Endothelial cell of umbilical vein (primary cell): ENCODE results near the gene RAB3GAP2. TPM values are rescaled to one million over a fixed set of nuclear protein-coding genes. Genes with fewer than 3 reads are reported as not detected.

Source experiments
- BruUV-seq: library from RNA; stranded (reverse); fragments of 400-500 nt; replicated peaks from 2 replicates; lab custom pipeline; 2021; lab: Mats Ljungman, UMichigan
- CTCF ChIA-PET: fragments of 300-600, 350-600 bp; sonication (Branson Sonifier 250); formaldehyde crosslinking; loops from one replicate; lab custom pipeline; 2021; ENCODE audit warnings: antibody characterized with exemption, inconsistent platforms; lab: Charles Lee
- POLR2A ChIA-PET: fragments of 300-600, 350-600 bp; sonication (Branson Sonifier 250); formaldehyde crosslinking; loops from one replicate; lab custom pipeline; 2021; ENCODE audit warnings: antibody characterized with exemption, inconsistent platforms; lab: Charles Lee
- DNase-seq: peaks from one replicate; pipeline ENCODE4 v3.0.0-alpha.2; 2011; ENCODE audit warnings: low read depth, low spot score
- FAIRE-seq: peaks from 2 replicates; lab custom pipeline; 2011; peaks lifted over from hg19 to GRCh38; lab: Jason Lieb, UNC
- H2AFZ ChIP-seq: 2 replicates; pipeline ENCODE4 v1.6.0; 2012; ENCODE audit warnings: low read depth, low read length, control low read depth, inconsistent platforms
- H3K27ac ChIP-seq: 2 replicates; pipeline ENCODE4 v1.5.1; 2011; ENCODE audit warnings: low read depth, mild to moderate bottlenecking, control low read depth, low read length, moderate library complexity; ENCODE audit not compliant: insufficient read depth
- H3K27me3 ChIP-seq, 2 experiments: 2 replicates each; pipeline versions ENCODE4 v1.6.0 to v1.6.1; 2011; ENCODE audit warnings: low read length in 2 of 2, mixed read lengths in 1 of 2; ENCODE audit not compliant: control insufficient read depth in 2 of 2, insufficient read depth in 2 of 2
- H3K36me3 ChIP-seq, 2 experiments: 2 replicates in 1 of 2; 3 replicates in 1 of 2; pipeline ENCODE4 v1.5.1; 2011; ENCODE audit warnings: low read length in 2 of 2, mild to moderate bottlenecking in 1 of 2, moderate library complexity in 1 of 2; ENCODE audit not compliant: control insufficient read depth in 2 of 2, insufficient read depth in 2 of 2; ENCODE audit errors: extremely low read depth in 1 of 2
- H3K4me1 ChIP-seq: 3 replicates; pipeline ENCODE4 v1.5.1; 2011; ENCODE audit warnings: mild to moderate bottlenecking, low read length; ENCODE audit not compliant: control insufficient read depth, insufficient read depth; ENCODE audit errors: extremely low read depth
- H3K4me2 ChIP-seq: 2 replicates; pipeline ENCODE4 v1.6.1; 2011; ENCODE audit warnings: low read length, control low read depth, mixed read lengths; ENCODE audit not compliant: insufficient read depth
- H3K4me3 ChIP-seq, 3 experiments: fragments of 200-600 bp in 1 of 3; sonication (generic), shearing (Covaris generic) in 1 of 3; replicated peaks in 1 of 3; 2 replicates each; pipeline ENCODE4 v1.5.1; 2011 to 2016; ENCODE audit warnings: control low read depth in 3 of 3, low read length in 3 of 3, mild to moderate bottlenecking in 2 of 3, inconsistent platforms in 1 of 3, low read depth in 1 of 3, moderate library complexity in 1 of 3; ENCODE audit not compliant: insufficient read depth in 1 of 3
- H3K79me2 ChIP-seq: 2 replicates; pipeline ENCODE4 v1.6.0; 2012; ENCODE audit warnings: low read length, inconsistent platforms; ENCODE audit not compliant: control insufficient read depth, insufficient read depth
- H3K9ac ChIP-seq: replicated peaks from 2 replicates; pipeline ENCODE3; 2011; ENCODE audit warnings: low read length, control low read depth; ENCODE audit not compliant: insufficient read depth; ENCODE audit errors: extremely low read depth
- H3K9me1 ChIP-seq: replicated peaks from 3 replicates; pipeline ENCODE4 v1.6.0; 2011; ENCODE audit warnings: mild to moderate bottlenecking, low read length; ENCODE audit not compliant: control insufficient read depth, insufficient read depth; ENCODE audit errors: extremely low read depth
- H3K9me3 ChIP-seq: replicated peaks from 2 replicates; pipeline ENCODE4 v1.5.1; 2012; ENCODE audit warnings: low read length, inconsistent platforms; ENCODE audit not compliant: control insufficient read depth, insufficient read depth
- H4K20me1 ChIP-seq: replicated peaks from 2 replicates; pipeline ENCODE3; 2011; ENCODE audit warnings: mild to moderate bottlenecking, low read length; ENCODE audit not compliant: control insufficient read depth, insufficient read depth; ENCODE audit errors: extremely low read depth
- CTCF ChIP-seq, 2 donors: IDR thresholded peaks; 1 replicate in 1 of 2; 2 replicates in 1 of 2; pipeline ENCODE4 v1.5.1; 2011; ENCODE audit warnings: low read length in 2 of 2, mild to moderate bottlenecking in 2 of 2, moderate library complexity in 2 of 2, control low read depth in 1 of 2, inconsistent platforms in 1 of 2, low read depth in 1 of 2; ENCODE audit not compliant: insufficient read depth in 1 of 2; ENCODE audit errors: extremely low read depth in 1 of 2
- EZH2 ChIP-seq: IDR thresholded peaks from 2 replicates; pipeline ENCODE4 v1.6.1; 2012; ENCODE audit warnings: borderline replicate concordance, low read depth, mild to moderate bottlenecking, moderate library complexity, low read length, inconsistent platforms; ENCODE audit not compliant: severe bottlenecking
- FOS ChIP-seq: IDR thresholded peaks from 2 replicates; pipeline ENCODE4 v1.6.1; 2011; ENCODE audit warnings: mild to moderate bottlenecking, low read length, moderate library complexity, borderline replicate concordance; ENCODE audit not compliant: insufficient read depth
- GATA2 ChIP-seq: IDR thresholded peaks from 2 replicates; pipeline ENCODE4 v1.7.0; 2011; ENCODE audit warnings: low read depth, mild to moderate bottlenecking, moderate library complexity, mixed read lengths, low read length; ENCODE audit not compliant: insufficient read length, insufficient read depth
- JUN ChIP-seq: IDR thresholded peaks from 2 replicates; pipeline ENCODE4 v1.6.1; 2011; ENCODE audit warnings: borderline replicate concordance, low read depth; ENCODE audit not compliant: insufficient read length, insufficient read depth
- MAX ChIP-seq: IDR thresholded peaks from 2 replicates; pipeline ENCODE4 v1.6.1; 2011; ENCODE audit not compliant: insufficient read depth, insufficient read length
- MYC ChIP-seq: IDR thresholded peaks from one replicate; pipeline ENCODE4 v1.6.1; 2011; ENCODE audit warnings: mild to moderate bottlenecking, low read depth, low read length
- POLR2A ChIP-seq: IDR thresholded peaks from 2 replicates; pipeline ENCODE4 v1.6.1; 2012; ENCODE audit warnings: low read depth, mild to moderate bottlenecking, control low read depth, low read length
- POLR2AphosphoS5 ChIP-seq: IDR thresholded peaks from 2 replicates; pipeline ENCODE4 v1.6.1; 2012; ENCODE audit warnings: low read depth, mild to moderate bottlenecking, control low read depth, low read length, moderate library complexity; ENCODE audit not compliant: insufficient read depth
- dilution Hi-C: fragments of 300-500 bp; cut with MboI; formaldehyde crosslinking; loops from one replicate; pipeline ENCODE4 v1.15.0; 2019; ENCODE audit warnings: low sequenced_read_pairs; ENCODE audit not compliant: extremely low pct_ligation_motif_present
- intact Hi-C: fragments of 100-400 bp; cut with micrococcal nuclease; formaldehyde crosslinking; loops from one replicate; pipeline ENCODE4 v1.10.0; 2022
- polyA plus RNA-seq, 4 experiments: library from polyadenylated mRNA; depleted of rRNA in 3 of 4; stranded (reverse) in 3 of 4; unstranded in 1 of 4; fragments of >200 nt; gene quantifications; 2 replicates each; pipeline versions ENCODE4 v1.2.1 to v1.2.3, GENCODE V29; 2011 to 2012; ENCODE audit warnings: missing spikeins in 1 of 4
- total RNA-seq: library from RNA; stranded (reverse); gene quantifications from 2 replicates; pipeline ENCODE4 v1.2.3, GENCODE V29; 2021

Gene RAB3GAP2
- total and polyA plus RNA-seq, 2 donors (not counting 3 experiments of a cell fraction or from before 2014, with no cell fraction given): 11.1 to 37.4 TPM

DNA sequence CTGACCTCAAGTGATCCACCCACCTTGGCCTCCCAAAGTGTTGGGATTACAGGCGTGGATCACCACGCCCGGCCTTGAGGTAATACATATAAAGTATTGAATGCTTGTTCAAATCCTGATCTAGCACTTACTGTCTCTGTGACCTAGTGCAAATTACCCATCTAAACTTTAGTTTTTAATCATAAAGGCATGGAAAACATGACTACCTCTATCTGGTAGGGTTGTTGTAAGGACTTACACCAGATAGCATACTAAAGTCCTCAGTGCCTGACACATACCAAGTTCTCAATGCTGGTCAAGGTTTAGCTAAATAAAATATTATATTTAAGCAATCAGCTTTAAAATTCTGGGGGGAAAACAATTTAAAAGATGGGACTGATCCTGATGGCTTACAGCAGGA, 38.3 kb downstream of the RAB3GAP2 start:
- Histone ChIP-seq H3K9ac (no peak overlapping the region), H3K9me3 (no peaks in the 10 kb centered on the region), H3K4me2 (no peak overlapping the region), H3K79me2 (peaks cover 11% of the 10 kb centered on the region), H3K27ac (no peak overlapping the region), H3K9me1 (no peaks in the 10 kb centered on the region), H2AFZ (no peak overlapping the region), H4K20me1 (no peaks in the 10 kb centered on the region), H3K36me3 (peaks cover 0 to 2% of the 10 kb centered on the region in 2 experiments), H3K27me3 (no peaks in the 10 kb centered on the region), H3K4me1 (no peaks in the 10 kb centered on the region), H3K4me3 (no peak overlapping the region)
- CTCF ChIA-PET: interaction anchor here (0.7 to 1.4 kb wide), 2 partner anchors 15 to 44 kb away, joined by 3 read pairs; no protein-coding TSS in a partner anchor
- DNase-seq: no peak
- no peak for TF ChIP-seq MYC
- no peak for TF ChIP-seq MAX
- TF ChIP-seq FOS: no peak
- no peak for TF ChIP-seq CTCF (IDR thresholded peaks at IDR 0.05; ENCODE audit: extremely low read depth in 1 of 2, insufficient read depth in 1 of 2, low read depth in 1 of 2, low read length in 2 of 2)
- no peak for TF ChIP-seq GATA2
- TF ChIP-seq JUN: no peak
- no peak for TF ChIP-seq POLR2AphosphoS5
- no peak for TF ChIP-seq POLR2A
- no peak for TF ChIP-seq EZH2
- POLR2A ChIA-PET: no interaction called here
- dilution Hi-C loops: no loop called here
- no TSS peak for BruUV-seq
- intact Hi-C loops: no loop called here
- no peak for FAIRE-seq
